OCI-LY7 (cell line): ENCODE data around the gene ATL2. TPM values are rescaled to one million over a fixed set of nuclear protein-coding genes. Genes with fewer than 3 reads are reported as not detected.

ENCODE experiments used
- BruUV-seq: library from RNA; stranded (reverse); fragments of 400-500 nt; replicated peaks from 2 replicates; lab custom pipeline; 2021; lab: Mats Ljungman, UMichigan
- CTCF ChIA-PET: fragments of 300-600 bp; sonication (Branson Sonifier 250); formaldehyde crosslinking; loops from one replicate; lab custom pipeline; 2022; ENCODE audit warnings: antibody characterized with exemption; ENCODE audit not compliant: unreplicated experiment; lab: Charles Lee
- POLR2A ChIA-PET: fragments of 300-600 bp; sonication (Branson Sonifier 250); formaldehyde crosslinking; loops from one replicate; lab custom pipeline; 2022; ENCODE audit warnings: antibody characterized with exemption; lab: Charles Lee
- DNase-seq: peaks from one replicate; pipeline ENCODE4 v3.0.0-alpha.2; 2015; ENCODE audit warnings: low spot score
- H2AFZ ChIP-seq: fragments of 200-600 bp; sonication (generic), shearing (Covaris generic); 2 replicates; pipeline ENCODE4 v1.6.1; 2014; ENCODE audit warnings: mild to moderate bottlenecking, antibody characterized with exemption, low read length, moderate library complexity
- H3K27ac ChIP-seq: fragments of 200-600 bp; sonication (generic); 2 replicates; pipeline ENCODE4 v1.5.1; 2014; ENCODE audit warnings: mixed run types, low read depth, mild to moderate bottlenecking, moderate library complexity, low read length, inconsistent platforms; ENCODE audit not compliant: poor library complexity, severe bottlenecking
- H3K36me3 ChIP-seq: fragments of 200-600 bp; sonication (generic); 2 replicates; pipeline ENCODE4 v1.6.1; 2014; ENCODE audit warnings: mild to moderate bottlenecking, antibody characterized with exemption, low read length, moderate library complexity, mixed read lengths; ENCODE audit not compliant: insufficient read depth
- H3K4me1 ChIP-seq: fragments of 200-600 bp; sonication (generic); 2 replicates; pipeline ENCODE4 v1.5.1; 2014; ENCODE audit warnings: mild to moderate bottlenecking, low read length; ENCODE audit not compliant: insufficient read depth, poor library complexity, severe bottlenecking
- H3K4me2 ChIP-seq: fragments of 200-600 bp; sonication (generic); 2 replicates; pipeline ENCODE4 v1.6.1; 2014; ENCODE audit warnings: mild to moderate bottlenecking, low read length
- H3K4me3 ChIP-seq: fragments of 200-600 bp; sonication (generic); 2 replicates; pipeline ENCODE4 v1.5.1; 2014; ENCODE audit warnings: mild to moderate bottlenecking, low read depth, low read length; ENCODE audit not compliant: poor library complexity, severe bottlenecking
- H3K79me2 ChIP-seq: fragments of 200-600 bp; sonication (generic); 2 replicates; pipeline ENCODE4 v1.6.1; 2016; ENCODE audit warnings: low read depth, mild to moderate bottlenecking, low read length, moderate library complexity, mixed read lengths; ENCODE audit not compliant: insufficient read depth
- H3K9me2 ChIP-seq: fragments of 200-600 bp; sonication (generic); 2 replicates; pipeline ENCODE4 v1.6.1; 2016; ENCODE audit warnings: mild to moderate bottlenecking, low read length, mixed read lengths; ENCODE audit not compliant: insufficient read depth
- H3K9me3 ChIP-seq: fragments of 200-600 bp; sonication (generic); 2 replicates; pipeline ENCODE4 v1.6.1; 2014; ENCODE audit warnings: mild to moderate bottlenecking, mixed run types, low read length, mixed read lengths
- H4K20me1 ChIP-seq: fragments of 200-600 bp; sonication (generic); 2 replicates; pipeline ENCODE4 v1.6.1; 2014; ENCODE audit warnings: mild to moderate bottlenecking, antibody characterized with exemption, low read length, moderate library complexity, mixed read lengths; ENCODE audit not compliant: insufficient read depth
- EZH2phosphoT487 ChIP-seq: fragments of 200-600 bp; sonication (generic); IDR thresholded peaks from 2 replicates; pipeline ENCODE4 v1.6.1; 2018; ENCODE audit warnings: low read depth, borderline replicate concordance, mild to moderate bottlenecking, mixed run types, antibody characterized with exemption, low read length, moderate library complexity, mixed read lengths
- intact Hi-C: fragments of 100-400 bp; cut with micrococcal nuclease; formaldehyde crosslinking; loops from one replicate; pipeline ENCODE4 v1.10.0; 2022; ENCODE audit not compliant: unreplicated experiment
- total RNA-seq, 2 experiments: library from RNA; depleted of rRNA in 1 of 2; stranded (reverse); fragments of >200 nt in 1 of 2; shearing (Covaris generic) in 1 of 2; gene quantifications; 2 replicates each; pipeline ENCODE4 v1.2.3, GENCODE V29; 2014 to 2022
- TF ChIP-seq, protein P1 (sequence below): fragments of 200-600 bp; sonication (generic); conservative IDR thresholded peaks from 2 replicates; pipeline ENCODE4 v1.5.1; 2014; ENCODE audit warnings: mild to moderate bottlenecking, antibody characterized with exemption, low read length, moderate library complexity, mixed read lengths

The ATL2 gene
- total RNA-seq, 2 experiments from 2014 or later, result 135 to 142 TPM

DNA sequence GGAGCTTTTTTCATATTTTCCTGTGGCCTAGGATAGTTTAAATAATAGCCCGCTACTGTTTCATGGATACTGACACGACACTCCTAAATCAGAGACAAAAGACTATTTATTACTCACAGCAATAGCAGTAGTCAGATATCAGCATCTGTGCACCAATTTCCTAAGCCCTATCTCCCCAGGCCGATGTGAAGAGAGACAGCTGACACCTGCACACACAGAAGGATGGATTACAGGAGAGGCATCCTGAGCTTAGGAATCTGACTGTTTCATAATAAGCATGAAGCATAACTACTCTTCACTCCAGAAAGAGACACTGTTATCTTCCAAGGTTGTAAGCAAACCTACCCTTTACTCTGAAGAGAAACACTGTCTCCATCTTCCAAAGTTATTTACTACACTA lies 105.4 kb downstream of the ATL2 start:
- no TSS peak for BruUV-seq
- intact Hi-C loops, result loop anchor here (5.0 kb wide), 2 partner anchors 109 to 374 kb away; no protein-coding TSS in a partner anchor
- no peak for DNase-seq

DNA sequence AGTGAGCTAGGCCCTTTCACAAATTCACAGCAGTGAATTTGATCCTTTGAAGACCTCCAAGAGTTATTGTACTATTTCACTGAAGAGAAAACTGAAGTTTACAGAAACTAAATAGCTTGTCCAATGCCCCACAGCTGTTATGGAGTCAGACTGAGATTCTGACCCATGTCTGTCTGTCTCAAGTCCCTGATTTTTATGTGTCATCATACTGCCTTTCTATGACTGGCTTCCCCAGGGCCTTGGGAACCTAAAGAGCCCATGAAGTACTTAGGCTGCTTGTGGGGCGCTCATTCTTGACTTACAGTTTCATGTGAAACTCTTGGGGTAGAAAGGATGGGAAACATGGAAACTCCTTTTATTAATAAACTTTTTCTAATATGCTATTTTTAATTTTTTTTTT lies 107.7 kb downstream of the ATL2 start:
- Histone ChIP-seq H3K9me3 (no peaks in the 10 kb centered on the region), H3K4me3 (no peak overlapping the region), H3K36me3 (no peaks in the 10 kb centered on the region), H3K9me2 (no peaks in the 10 kb centered on the region), H4K20me1 (no peaks in the 10 kb centered on the region), H2AFZ (no peak overlapping the region), H3K27ac (no peak overlapping the region), H3K4me2 (no peak overlapping the region), H3K4me1 (no peaks in the 10 kb centered on the region), H3K79me2 (no peaks in the 10 kb centered on the region)
- no TSS peak for BruUV-seq
- ChIA-PET CTCF (no interaction called here), POLR2A (no interaction called here)
- intact Hi-C loops, result no loop called here
- TF ChIP-seq EZH2phosphoT487, result no peak
- TF ChIP-seq, protein P1, sequence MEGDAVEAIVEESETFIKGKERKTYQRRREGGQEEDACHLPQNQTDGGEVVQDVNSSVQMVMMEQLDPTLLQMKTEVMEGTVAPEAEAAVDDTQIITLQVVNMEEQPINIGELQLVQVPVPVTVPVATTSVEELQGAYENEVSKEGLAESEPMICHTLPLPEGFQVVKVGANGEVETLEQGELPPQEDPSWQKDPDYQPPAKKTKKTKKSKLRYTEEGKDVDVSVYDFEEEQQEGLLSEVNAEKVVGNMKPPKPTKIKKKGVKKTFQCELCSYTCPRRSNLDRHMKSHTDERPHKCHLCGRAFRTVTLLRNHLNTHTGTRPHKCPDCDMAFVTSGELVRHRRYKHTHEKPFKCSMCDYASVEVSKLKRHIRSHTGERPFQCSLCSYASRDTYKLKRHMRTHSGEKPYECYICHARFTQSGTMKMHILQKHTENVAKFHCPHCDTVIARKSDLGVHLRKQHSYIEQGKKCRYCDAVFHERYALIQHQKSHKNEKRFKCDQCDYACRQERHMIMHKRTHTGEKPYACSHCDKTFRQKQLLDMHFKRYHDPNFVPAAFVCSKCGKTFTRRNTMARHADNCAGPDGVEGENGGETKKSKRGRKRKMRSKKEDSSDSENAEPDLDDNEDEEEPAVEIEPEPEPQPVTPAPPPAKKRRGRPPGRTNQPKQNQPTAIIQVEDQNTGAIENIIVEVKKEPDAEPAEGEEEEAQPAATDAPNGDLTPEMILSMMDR, result no peak
- DNase-seq, result no peak

More for the DNA sequence above, 105.4 kb downstream of the ATL2 start:
- H3K9me2 ChIP-seq, result no peaks in the 10 kb centered on the region
- H2AFZ ChIP-seq, result no peak overlapping the region
- no peak overlapping the region for H3K4me2 ChIP-seq
- no peaks in the 10 kb centered on the region for H4K20me1 ChIP-seq
- H3K4me1 ChIP-seq, result peaks cover 4% of the 10 kb centered on the region
- ChIA-PET POLR2A (interaction anchor here (1.2 kb wide), 1 partner anchor 150 kb away, joined by 3 read pairs; no protein-coding TSS in a partner anchor), CTCF (no interaction called here)
- no peaks in the 10 kb centered on the region for H3K36me3 ChIP-seq
- H3K9me3 ChIP-seq, result no peaks in the 10 kb centered on the region
- TF ChIP-seq EZH2phosphoT487, result no peak
- TF ChIP-seq, protein P1, result no peak
- no peaks in the 10 kb centered on the region for H3K79me2 ChIP-seq
- no peak overlapping the region for H3K27ac ChIP-seq
- no peak overlapping the region for H3K4me3 ChIP-seq

DNA sequence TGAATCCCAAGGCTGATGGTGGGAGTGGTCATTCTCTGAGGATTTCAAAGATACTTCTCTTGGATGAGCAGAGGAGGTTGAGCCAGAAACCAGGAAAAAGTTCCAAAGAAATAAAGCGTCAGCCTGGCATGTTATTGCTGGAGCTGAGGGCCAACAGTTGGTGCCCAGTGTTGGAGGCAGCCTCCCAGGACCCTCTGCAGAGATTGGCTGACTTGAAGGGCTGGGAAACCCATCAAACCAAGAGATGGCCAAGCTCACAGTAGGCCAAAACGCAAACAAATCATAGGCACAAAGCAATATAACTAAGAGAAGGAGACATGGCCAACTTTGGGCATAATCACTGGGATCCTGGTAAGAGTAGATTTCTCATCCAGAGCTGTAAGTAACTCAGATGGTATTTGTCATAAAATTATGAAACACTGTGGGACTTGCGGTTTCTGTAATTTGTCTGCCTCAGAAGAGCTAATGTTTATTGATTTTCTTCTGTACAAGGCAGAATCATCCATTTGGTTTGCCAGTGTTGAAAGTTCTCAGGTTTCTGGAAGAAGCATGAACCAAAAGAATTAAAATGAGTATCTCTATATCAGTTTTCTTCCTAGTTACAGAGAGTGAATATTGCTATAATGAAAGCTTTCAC lies 108.3 kb downstream of the ATL2 start:
- Histone ChIP-seq H3K36me3 (no peaks in the 10 kb centered on the region), H3K79me2 (no peaks in the 10 kb centered on the region), H2AFZ (no peak overlapping the region), H3K4me2 (no peak overlapping the region), H4K20me1 (no peaks in the 10 kb centered on the region), H3K9me3 (no peaks in the 10 kb centered on the region), H3K4me1 (no peaks in the 10 kb centered on the region), H3K27ac (no peak overlapping the region), H3K4me3 (no peak overlapping the region), H3K9me2 (no peaks in the 10 kb centered on the region)
- CTCF ChIA-PET, result no interaction called here
- TF ChIP-seq, protein P1, result no peak
- no peak for TF ChIP-seq EZH2phosphoT487
- POLR2A ChIA-PET, result no interaction called here
- DNase-seq, result no peak
- BruUV-seq, result no TSS peak
- intact Hi-C loops, result no loop called here
